ENCODE measurements around the gene BCL11B.

GRCh38 chr14:99192028-99192621, 79.9 kb downstream of the BCL11B start:
- no peak for TF ChIP-seq BACH1 (IDR thresholded peaks at IDR 0.05; ENCODE audit: borderline replicate concordance)
- no peak for TF ChIP-seq POLR2AphosphoS5 (IDR thresholded peaks at IDR 0.05; ENCODE audit: low read length)
- TF ChIP-seq EZH2 (IDR thresholded peaks at IDR 0.05; ENCODE audit: borderline replicate concordance, control insufficient read depth, low read depth, low read length), result no peak
- no peak for TF ChIP-seq RELA (IDR thresholded peaks at IDR 0.05; ENCODE audit: borderline replicate concordance, partially characterized antibody)
- no peak for TF ChIP-seq SMC3 (IDR thresholded peaks at IDR 0.05; ENCODE audit: borderline replicate concordance, low read length)
- TF ChIP-seq HDAC6 (IDR thresholded peaks at IDR 0.05; ENCODE audit: unreplicated experiment), result no peak
- TF ChIP-seq CTCF (IDR thresholded peaks at IDR 0.05 in 2 of 3, conservative IDR thresholded peaks at IDR 0.05 in 1 of 3; ENCODE audit: control insufficient read depth in 2 of 3, extremely low read depth in 1 of 3, insufficient read depth in 1 of 3, low read depth in 3 of 3, low read length in 3 of 3), result no peak
- TF ChIP-seq POLR2A (IDR thresholded peaks at IDR 0.05; ENCODE audit: low read depth, low read length), result no peak
- no peak for TF ChIP-seq BCL11A (IDR thresholded peaks at IDR 0.05; ENCODE audit: low read depth, low read length)
- no peak for TF ChIP-seq CHD4 (IDR thresholded peaks at IDR 0.05)
